ENCODE data around the gene ANKHD1.

ANKHD1 gene

GRCh38 chr5:140549237-140550144 is 147.9 kb downstream of the ANKHD1 start:
- H3K4me3 ChIP-seq (ENCODE audit: low read length): no peak overlapping the region
- TF ChIP-seq ZNF274 (IDR thresholded peaks at IDR 0.05; ENCODE audit: low read depth, low read length): no peak

- H3K4me3 ChIP-seq (ENCODE audit: low read length): no peak overlapping the region
- no peak for TF ChIP-seq ZNF274 (IDR thresholded peaks at IDR 0.05; ENCODE audit: low read depth, low read length)
These were observed 148.8 kb downstream of the ANKHD1 start for GRCh38 chr5:140550147-140551079.

- TF ChIP-seq ZNF274 (IDR thresholded peaks at IDR 0.05; ENCODE audit: low read depth, low read length): no peak
These were observed 150.2 kb downstream of the ANKHD1 start for GRCh38 chr5:140551872-140552271.

GRCh38 chr5:140553657-140554056 is 152.0 kb downstream of the ANKHD1 start:
- H3K4me3 ChIP-seq (ENCODE audit: low read length): no peak overlapping the region
- TF ChIP-seq ZNF274 (IDR thresholded peaks at IDR 0.05; ENCODE audit: low read depth, low read length): no peak

More at GRCh38 chr5:140551872-140552271, 150.2 kb downstream of the ANKHD1 start:
- no peak overlapping the region for H3K4me3 ChIP-seq (ENCODE audit: low read length)

- no peak for TF ChIP-seq ZNF274 (IDR thresholded peaks at IDR 0.05; ENCODE audit: low read depth, low read length)
- no peak overlapping the region for H3K4me3 ChIP-seq (ENCODE audit: low read length)
These were observed 152.8 kb downstream of the ANKHD1 start for GRCh38 chr5:140554454-140554853.

GRCh38 chr5:140555747-140556312 is 154.2 kb downstream of the ANKHD1 start:
- peak overlapping the region; percentile 99 for H3K4me3 ChIP-seq (ENCODE audit: low read length)
- no peak for TF ChIP-seq ZNF274 (IDR thresholded peaks at IDR 0.05; ENCODE audit: low read depth, low read length)

- peak overlapping the region; percentile 99 for H3K4me3 ChIP-seq (ENCODE audit: low read length)
- TF ChIP-seq ZNF274 (IDR thresholded peaks at IDR 0.05; ENCODE audit: low read depth, low read length): no peak
These were observed 154.8 kb downstream of the ANKHD1 start for GRCh38 chr5:140556438-140556837.

- TF ChIP-seq ZNF274 (IDR thresholded peaks at IDR 0.05; ENCODE audit: low read depth, low read length): no peak
- H3K4me3 ChIP-seq (ENCODE audit: low read length): peak within 1 kb of the TSS; percentile 99
These were observed 155.6 kb downstream of the ANKHD1 start, which contains the start of gene SRA1 for GRCh38 chr5:140557136-140557805. Gene SRA1 (minus strand): TSS chr5:140557473. CDS start chr5:140557452, 21 bp downstream.

GRCh38 chr5:140557965-140558364 is 156.3 kb downstream of the ANKHD1 start:
- TF ChIP-seq ZNF274 (IDR thresholded peaks at IDR 0.05; ENCODE audit: low read depth, low read length): no peak
- peak overlapping the region; percentile 99; the same call in 1 of the 2 replicates for H3K4me3 ChIP-seq (ENCODE audit: low read length)

- no peak overlapping the region for H3K4me3 ChIP-seq (ENCODE audit: low read length)
- TF ChIP-seq ZNF274 (IDR thresholded peaks at IDR 0.05; ENCODE audit: low read depth, low read length): no peak
These were observed 156.9 kb downstream of the ANKHD1 start for GRCh38 chr5:140558542-140558941.

- H3K4me3 ChIP-seq (ENCODE audit: low read length): no peak overlapping the region
These were observed 158.6 kb downstream of the ANKHD1 start for GRCh38 chr5:140560227-140560626.

GRCh38 chr5:140561753-140562523 is 160.3 kb downstream of the ANKHD1 start:
- H3K4me3 ChIP-seq (ENCODE audit: low read length): no peak overlapping the region
- no peak for TF ChIP-seq ZNF274 (IDR thresholded peaks at IDR 0.05; ENCODE audit: low read depth, low read length)

More at GRCh38 chr5:140560227-140560626, 158.6 kb downstream of the ANKHD1 start:
- TF ChIP-seq ZNF274 (IDR thresholded peaks at IDR 0.05; ENCODE audit: low read depth, low read length): no peak

GRCh38 chr5:140563596-140563995 is 162.0 kb downstream of the ANKHD1 start:
- H3K4me3 ChIP-seq (ENCODE audit: low read length): peak overlapping the region; percentile 91; the same call in 1 of the 2 replicates
- no peak for TF ChIP-seq ZNF274 (IDR thresholded peaks at IDR 0.05; ENCODE audit: low read depth, low read length)

Data from GM08714 (cell line).